Muscle layer of colon (tissue), 2 donors: ENCODE data around the gene TTC6.

ENCODE experiments used
- H3K27ac ChIP-seq: one replicate; pipeline ENCODE4 v1.7.0; 2013; ENCODE audit warnings: low read depth, mild to moderate bottlenecking, low read length, moderate library complexity
- H3K27me3 ChIP-seq, 2 donors: one replicate each; pipeline ENCODE4 v1.7.0; 2013; ENCODE audit warnings: low read length in 2 of 2, mild to moderate bottlenecking in 2 of 2; ENCODE audit not compliant: insufficient read depth in 2 of 2, control insufficient read depth in 1 of 2
- H3K36me3 ChIP-seq: one replicate; pipeline ENCODE4 v1.7.0; 2013; ENCODE audit warnings: mild to moderate bottlenecking, low read length; ENCODE audit not compliant: insufficient read depth
- H3K4me1 ChIP-seq: one replicate; pipeline ENCODE4 v1.7.0; 2013; ENCODE audit warnings: mild to moderate bottlenecking, low read length; ENCODE audit not compliant: insufficient read depth
- H3K4me3 ChIP-seq, 2 donors: one replicate each; pipeline ENCODE4 v1.7.0; 2013; ENCODE audit warnings: low read length in 2 of 2, low read depth in 1 of 2, mild to moderate bottlenecking in 1 of 2, moderate library complexity in 1 of 2
- H3K9ac ChIP-seq: one replicate; pipeline ENCODE4 v1.7.0; 2013; ENCODE audit warnings: low read length
- H3K9me3 ChIP-seq: one replicate; pipeline ENCODE4 v1.7.0; 2013; ENCODE audit warnings: mild to moderate bottlenecking, low read length
- donor health status: abdominal sarcoma.
- donor health status: Adenocarcinoma of cecum.

TTC6 gene

DNA sequence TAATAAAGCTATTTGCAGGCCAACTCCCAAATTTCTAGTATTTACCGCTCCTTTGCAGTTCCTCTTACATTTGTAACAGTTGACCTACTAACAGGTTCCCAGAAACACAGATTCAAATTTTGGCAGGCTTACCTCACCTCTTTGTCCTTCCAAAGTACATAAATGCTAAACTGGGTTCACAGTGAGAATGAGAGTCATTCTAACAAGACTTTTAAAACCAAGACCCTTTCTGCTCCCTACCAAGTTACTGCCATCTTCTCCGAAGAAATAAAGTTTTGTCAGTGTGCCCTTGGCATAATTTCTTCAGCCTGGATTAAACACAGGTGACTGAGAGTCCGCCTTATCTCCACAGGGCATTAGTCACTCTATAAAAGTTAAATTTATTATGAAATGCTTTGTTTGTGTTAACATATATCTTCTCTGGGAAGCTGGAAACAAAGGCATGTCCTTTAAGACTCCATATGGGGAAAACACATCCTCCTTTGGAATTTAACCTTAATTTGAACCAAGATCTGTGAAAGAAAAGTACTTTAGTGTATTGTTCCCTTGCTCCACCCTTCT lies 28.5 kb upstream of the TTC6 start:
- Histone ChIP-seq H3K4me1 (no peaks in the 10 kb centered on the region), H3K27ac (no peak overlapping the region), H3K9me3 (no peaks in the 10 kb centered on the region), H3K9ac (no peak overlapping the region), H3K27me3 (no peaks in the 10 kb centered on the region), H3K36me3 (no peaks in the 10 kb centered on the region), H3K4me3 (no peak overlapping the region)

GRCh38 chr14:37569729-37570128 lies 25.7 kb upstream of the TTC6 start:
- Histone ChIP-seq H3K4me3 (no peak overlapping the region), H3K9ac (no peak overlapping the region), H3K36me3 (no peaks in the 10 kb centered on the region), H3K27ac (no peak overlapping the region), H3K9me3 (no peaks in the 10 kb centered on the region), H3K4me1 (no peaks in the 10 kb centered on the region), H3K27me3 (no peaks in the 10 kb centered on the region)

- Histone ChIP-seq H3K4me1 (no peaks in the 10 kb centered on the region), H3K4me3 (no peak overlapping the region), H3K36me3 (no peaks in the 10 kb centered on the region), H3K9me3 (no peaks in the 10 kb centered on the region), H3K9ac (no peak overlapping the region), H3K27ac (no peak overlapping the region), H3K27me3 (no peaks in the 10 kb centered on the region)
Observed at GRCh38 chr14:37571391-37571790, 24.0 kb upstream of the TTC6 start.

DNA sequence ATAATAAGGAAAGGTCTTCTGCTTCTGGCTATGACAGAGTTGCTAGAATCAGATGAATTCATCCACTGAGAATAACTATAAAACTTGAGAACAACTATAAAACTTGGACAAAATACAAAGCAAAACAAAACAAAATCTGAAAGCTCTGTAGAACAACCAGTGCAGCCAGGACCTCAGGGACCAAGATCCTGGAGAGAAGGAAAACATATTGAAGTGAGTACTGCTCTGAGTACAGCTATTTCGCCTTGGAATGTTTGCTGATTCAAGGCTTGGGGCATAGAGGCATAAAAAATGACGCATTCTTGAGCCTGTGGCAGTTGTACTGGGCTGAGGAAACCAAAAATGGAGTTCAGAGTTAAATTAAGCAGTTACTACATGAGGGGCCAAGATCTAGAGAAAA lies 22.1 kb upstream of the TTC6 start:
- Histone ChIP-seq H3K9me3 (no peaks in the 10 kb centered on the region), H3K27ac (no peak overlapping the region), H3K4me3 (no peak overlapping the region), H3K27me3 (no peaks in the 10 kb centered on the region), H3K36me3 (no peaks in the 10 kb centered on the region), H3K9ac (no peak overlapping the region), H3K4me1 (no peaks in the 10 kb centered on the region)

GRCh38 chr14:37579274-37579673 lies 16.2 kb upstream of the TTC6 start:
- Histone ChIP-seq H3K27me3 (peaks cover 12 to 17% of the 10 kb centered on the region in 2 donors), H3K9ac (no peak overlapping the region), H3K27ac (no peak overlapping the region), H3K9me3 (no peaks in the 10 kb centered on the region), H3K4me3 (no peak overlapping the region), H3K36me3 (no peaks in the 10 kb centered on the region), H3K4me1 (no peaks in the 10 kb centered on the region)

DNA sequence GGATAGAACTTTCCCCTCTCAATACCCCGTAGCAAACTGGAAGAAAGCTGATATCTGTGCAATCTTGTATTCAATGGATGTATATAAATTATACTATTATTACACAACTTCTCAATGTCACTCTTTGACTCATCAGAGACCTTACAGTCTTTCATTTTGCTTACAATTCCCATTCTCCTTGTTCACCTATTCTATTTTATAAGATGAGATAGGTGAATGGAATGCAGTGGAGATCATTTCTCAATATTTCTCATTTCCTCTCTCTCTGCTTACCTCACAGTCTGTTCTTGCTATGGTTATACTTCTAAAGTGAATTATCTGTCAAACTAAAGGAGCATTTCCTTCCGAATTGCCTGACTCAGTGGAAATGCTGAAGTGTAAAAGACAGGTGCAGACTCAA lies 15.3 kb upstream of the TTC6 start:
- Histone ChIP-seq H3K9ac (no peak overlapping the region), H3K36me3 (no peaks in the 10 kb centered on the region), H3K27me3 (peaks cover 21 to 26% of the 10 kb centered on the region in 2 donors), H3K4me3 (no peak overlapping the region), H3K9me3 (no peaks in the 10 kb centered on the region), H3K27ac (no peak overlapping the region), H3K4me1 (no peaks in the 10 kb centered on the region)

- Histone ChIP-seq H3K9ac (no peak overlapping the region), H3K27me3 (peaks cover 51 to 60% of the 10 kb centered on the region in 2 donors), H3K4me3 (no peak overlapping the region), H3K9me3 (peaks cover 7% of the 10 kb centered on the region), H3K27ac (no peak overlapping the region), H3K36me3 (no peaks in the 10 kb centered on the region), H3K4me1 (peaks cover 7% of the 10 kb centered on the region)
Observed at GRCh38 chr14:37583358-37584210, 11.8 kb upstream of the TTC6 start.

DNA sequence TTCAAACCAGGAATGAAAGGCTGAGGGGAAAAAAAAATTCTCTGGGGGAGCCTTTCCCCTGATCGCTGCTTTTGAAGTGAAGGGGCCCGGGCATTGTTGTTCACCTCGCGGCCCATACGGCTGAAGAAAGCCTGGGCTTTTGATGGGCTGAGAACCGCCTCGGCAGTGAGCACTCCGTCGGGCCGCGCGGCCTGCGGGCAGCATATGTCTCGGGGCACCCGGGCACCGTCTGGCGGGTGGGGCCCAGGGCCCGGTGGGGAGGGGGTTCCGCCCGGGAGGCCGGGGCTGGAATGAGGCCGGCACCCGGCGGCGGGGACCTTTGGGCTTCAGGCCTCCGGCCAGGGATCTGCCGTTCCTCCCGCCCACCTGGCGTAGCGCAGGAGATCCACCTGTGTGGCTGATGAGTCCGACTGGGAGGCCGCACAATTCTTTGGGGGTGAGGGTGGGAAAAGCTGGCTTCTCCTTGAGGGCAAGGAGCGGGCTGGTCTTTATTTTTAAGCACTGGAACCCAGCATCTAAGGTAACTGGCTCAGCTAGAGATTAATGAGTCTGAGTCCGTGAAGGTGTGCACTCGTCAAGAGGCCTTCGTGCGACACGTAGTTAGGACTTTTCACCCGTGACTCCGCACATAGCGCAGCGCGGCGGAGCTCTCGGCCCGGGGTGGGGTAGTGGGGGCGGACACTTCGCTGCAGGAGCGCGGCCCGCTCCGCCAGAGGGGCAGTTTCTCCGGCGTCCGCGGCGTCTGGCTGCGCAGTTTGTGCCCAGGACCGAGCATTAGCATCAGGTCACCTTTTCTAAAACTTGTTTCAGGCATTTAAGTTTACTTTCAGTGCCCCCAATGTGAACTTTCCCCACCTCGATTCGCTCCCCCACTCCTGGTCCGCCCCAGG lies 11.0 kb upstream of the TTC6 start:
- H3K36me3 ChIP-seq: no peaks in the 10 kb centered on the region
- no peak overlapping the region for H3K9ac ChIP-seq
- H3K27me3 ChIP-seq: peaks cover 59 to 69% of the 10 kb centered on the region in 2 donors
- H3K4me3 ChIP-seq: no peak overlapping the region
- peaks cover 7% of the 10 kb centered on the region for H3K4me1 ChIP-seq
- no peak overlapping the region for H3K27ac ChIP-seq
- peaks cover 7% of the 10 kb centered on the region for H3K9me3 ChIP-seq

DNA sequence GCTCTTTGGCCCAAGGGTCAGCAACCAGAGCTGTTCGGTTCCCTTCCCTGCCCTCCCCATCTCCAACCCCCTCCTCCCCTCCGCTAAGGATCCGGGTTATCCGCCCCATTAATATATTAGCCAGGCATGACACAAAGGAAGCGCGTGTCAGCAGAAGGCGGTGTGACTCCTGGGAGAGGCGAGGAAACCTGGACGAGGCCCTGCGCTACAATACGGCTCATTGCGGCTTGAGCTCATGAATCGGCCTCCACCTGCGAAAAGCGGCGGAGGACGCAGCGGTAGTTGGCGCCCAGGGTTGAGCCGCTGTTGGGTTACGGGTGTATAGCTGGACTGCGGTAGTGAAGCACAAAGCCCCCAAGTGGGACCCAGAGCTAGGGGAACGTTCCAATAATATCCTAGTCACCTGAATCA lies 10.3 kb upstream of the TTC6 start:
- Histone ChIP-seq H3K27me3 (peaks cover 63 to 72% of the 10 kb centered on the region in 2 donors), H3K4me1 (peaks cover 7% of the 10 kb centered on the region), H3K27ac (no peak overlapping the region), H3K4me3 (no peak overlapping the region), H3K9me3 (peaks cover 7% of the 10 kb centered on the region), H3K9ac (no peak overlapping the region), H3K36me3 (no peaks in the 10 kb centered on the region)

- peaks cover 74 to 82% of the 10 kb centered on the region in 2 donors for H3K27me3 ChIP-seq
- peaks cover 7% of the 10 kb centered on the region for H3K4me1 ChIP-seq
- peaks cover 7% of the 10 kb centered on the region for H3K9me3 ChIP-seq
- H3K4me3 ChIP-seq: no peak overlapping the region
- no peaks in the 10 kb centered on the region for H3K36me3 ChIP-seq
- H3K9ac ChIP-seq: no peak overlapping the region
- no peak overlapping the region for H3K27ac ChIP-seq
Observed at GRCh38 chr14:37585971-37586796, 9.2 kb upstream of the TTC6 start.

GRCh38 chr14:37586797-37587130 lies 8.7 kb upstream of the TTC6 start:
- Histone ChIP-seq H3K4me1 (peaks cover 7% of the 10 kb centered on the region), H3K9me3 (peaks cover 7% of the 10 kb centered on the region), H3K27ac (no peak overlapping the region), H3K36me3 (no peaks in the 10 kb centered on the region), H3K4me3 (no peak overlapping the region), H3K9ac (no peak overlapping the region), H3K27me3 (peaks cover 78 to 88% of the 10 kb centered on the region in 2 donors)
